SK-N-SH treated with all-trans-retinoic acid at 6 μM for 48 hours (cell line): Measurements from ENCODE around the gene FAM98C.

ENCODE experiments used
- ATAC-seq: fragments of 200-7000 bp; cut with Tn5 transposase; 3 replicates; pipeline ENCODE4 v1.9.1; 2020; ENCODE audit warnings: mild to moderate bottlenecking, moderate library complexity
- ARNTL ChIP-seq: fragments of 450-650 bp; formaldehyde crosslinking; IDR thresholded peaks from 2 replicates; pipeline ENCODE4 v1.5.0; 2020; ENCODE audit warnings: low read depth, mild to moderate bottlenecking, moderate library complexity, borderline replicate concordance
- CREB5 ChIP-seq: fragments of 250-450 bp; sonication (Bioruptor Pico); IDR thresholded peaks from 2 replicates; pipeline ENCODE4 v1.5.1; 2020; ENCODE audit warnings: low read depth, mild to moderate bottlenecking, moderate library complexity
- ESRRG ChIP-seq: fragments of 250-450 bp; sonication (Bioruptor Pico); IDR thresholded peaks from 2 replicates; pipeline ENCODE4 v1.6.1; 2021; ENCODE audit warnings: mild to moderate bottlenecking
- GLIS3 ChIP-seq: fragments of 250-450 bp; sonication (Bioruptor Pico); IDR thresholded peaks from 2 replicates; pipeline ENCODE4 v1.5.0; 2020; ENCODE audit warnings: mild to moderate bottlenecking, moderate library complexity
- ISL1 ChIP-seq: fragments of 250-450 bp; sonication (Bioruptor Pico); IDR thresholded peaks from 2 replicates; pipeline ENCODE4 v2.1.2; 2022; ENCODE audit warnings: mild to moderate bottlenecking, moderate library complexity
- PATZ1 ChIP-seq: fragments of 250-450 bp; sonication (Bioruptor Pico); IDR thresholded peaks from 2 replicates; pipeline ENCODE4 v1.8.0; 2020; ENCODE audit warnings: mild to moderate bottlenecking, moderate library complexity, borderline replicate concordance
- POU6F1 ChIP-seq: fragments of 250-450 bp; sonication (Bioruptor Pico); IDR thresholded peaks from 2 replicates; pipeline ENCODE4 v1.8.0; 2021; ENCODE audit warnings: low read depth, mild to moderate bottlenecking, moderate library complexity, borderline replicate concordance
- PPARA ChIP-seq: fragments of 250-450 bp; sonication (Bioruptor Pico); IDR thresholded peaks from 2 replicates; pipeline ENCODE4 v1.5.0; 2020; ENCODE audit warnings: mild to moderate bottlenecking, borderline replicate concordance
- RARB ChIP-seq: fragments of 250-450 bp; sonication (Bioruptor Pico); IDR thresholded peaks from 2 replicates; pipeline ENCODE4 v1.8.0; 2021; ENCODE audit warnings: mild to moderate bottlenecking, moderate library complexity
- SNAI2 ChIP-seq: fragments of 250-450 bp; sonication (Bioruptor Pico); IDR thresholded peaks from 2 replicates; pipeline ENCODE4 v1.5.0; 2020; ENCODE audit warnings: mild to moderate bottlenecking, moderate library complexity
- TCF4 ChIP-seq: fragments of 250-450 bp; sonication (Bioruptor Pico); IDR thresholded peaks from 2 replicates; pipeline ENCODE4 v1.8.0; 2021; ENCODE audit warnings: mild to moderate bottlenecking, moderate library complexity, borderline replicate concordance
- TOX ChIP-seq: fragments of 250-450 bp; sonication (Bioruptor Pico); IDR thresholded peaks from 2 replicates; pipeline ENCODE4 v1.8.0; 2021; ENCODE audit warnings: mild to moderate bottlenecking, moderate library complexity, borderline replicate concordance
- TSHZ2 ChIP-seq: fragments of 250-450 bp; sonication (Bioruptor Pico); IDR thresholded peaks from 2 replicates; pipeline ENCODE4 v1.5.0; 2020; ENCODE audit warnings: mild to moderate bottlenecking, moderate library complexity
- ZC3H10 ChIP-seq: fragments of 250-450 bp; sonication (Bioruptor Pico); IDR thresholded peaks from 2 replicates; pipeline ENCODE4 v1.5.1; 2021; ENCODE audit warnings: mild to moderate bottlenecking, moderate library complexity
- ZFP3 ChIP-seq: fragments of 250-450 bp; sonication (Bioruptor Pico); IDR thresholded peaks from 2 replicates; pipeline ENCODE4 v1.5.0; 2020; ENCODE audit warnings: mild to moderate bottlenecking, moderate library complexity
- ZNF565 ChIP-seq: fragments of 450-650 bp; formaldehyde crosslinking; conservative IDR thresholded peaks from 2 replicates; pipeline ENCODE4 v1.5.0; 2020; ENCODE audit warnings: low read depth, mild to moderate bottlenecking, moderate library complexity
- ZNF70 ChIP-seq: fragments of 450-650 bp; formaldehyde crosslinking; IDR thresholded peaks from 2 replicates; pipeline ENCODE4 v1.5.0; 2020; ENCODE audit warnings: mild to moderate bottlenecking, moderate library complexity
- ZNF8 ChIP-seq: fragments of 450-650 bp; formaldehyde crosslinking; IDR thresholded peaks from 2 replicates; pipeline ENCODE4 v1.5.0; 2020; ENCODE audit warnings: mild to moderate bottlenecking, moderate library complexity

FAM98C gene

GRCh38 chr19:38392707-38393308, 10.1 kb upstream of the FAM98C start:
- ATAC-seq: no peak
- no peak for TF ChIP-seq SNAI2 (CRISPR knock-in tag)
- TF ChIP-seq TSHZ2: no peak
- TF ChIP-seq ESRRG (CRISPR knock-in tag): no peak
- TF ChIP-seq ZNF70 (CRISPR knock-in tag): no peak
- no peak for TF ChIP-seq ARNTL (CRISPR knock-in tag)
- no peak for TF ChIP-seq TCF4 (CRISPR knock-in tag)
- no peak for TF ChIP-seq ISL1 (CRISPR knock-in tag)
- no peak for TF ChIP-seq ZC3H10
- TF ChIP-seq ZFP3 (CRISPR knock-in tag): no peak
- TF ChIP-seq CREB5: no peak
- no peak for TF ChIP-seq PPARA (CRISPR knock-in tag)
- TF ChIP-seq ZNF565 (CRISPR knock-in tag): no peak
- no peak for TF ChIP-seq POU6F1 (CRISPR knock-in tag)
- TF ChIP-seq ZNF8: no peak

- TF ChIP-seq ZC3H10 (no peak), TOX (CRISPR knock-in tag) (no peak), GLIS3 (CRISPR knock-in tag) (no peak), POU6F1 (CRISPR knock-in tag) (no peak), TCF4 (CRISPR knock-in tag) (no peak), ISL1 (CRISPR knock-in tag) (no peak), PPARA (CRISPR knock-in tag) (no peak), ARNTL (CRISPR knock-in tag) (no peak), PATZ1 (CRISPR knock-in tag) (no peak), ZNF565 (CRISPR knock-in tag) (no peak)
- ATAC-seq: no peak
Measured at GRCh38 chr19:38394488-38394887, 8.4 kb upstream of the FAM98C start.

- no peak for ATAC-seq
- no peak for TF ChIP-seq GLIS3 (CRISPR knock-in tag)
- TF ChIP-seq PPARA (CRISPR knock-in tag): no peak
- no peak for TF ChIP-seq RARB (CRISPR knock-in tag)
- no peak for TF ChIP-seq ARNTL (CRISPR knock-in tag)
- TF ChIP-seq POU6F1 (CRISPR knock-in tag): no peak
- TF ChIP-seq TCF4 (CRISPR knock-in tag): no peak
- TF ChIP-seq TSHZ2: no peak
- TF ChIP-seq TOX (CRISPR knock-in tag): no peak
- TF ChIP-seq ZNF565 (CRISPR knock-in tag): no peak
Measured at GRCh38 chr19:38395381-38396114, 7.3 kb upstream of the FAM98C start.
